T-helper 17 cell (primary cell): Measurements from ENCODE around the gene RAD18. TPM values are rescaled to one million over a fixed set of nuclear protein-coding genes. Genes with fewer than 3 reads are reported as not detected.

Source experiments
- ATAC-seq: fragments of 150-1000 bp; cut with Tn5 transposase; 2 replicates; pipeline ENCODE4 v1.10.0; 2021; ENCODE audit warnings: mild to moderate bottlenecking, moderate library complexity
- DNase-seq, 3 donors: peaks; one replicate each; pipeline versions ENCODE4 v3.0.0 to v3.0.0-alpha.2; 2020 to 2021
- H3K9me3 ChIP-seq: one replicate; pipeline ENCODE4 v1.7.0; 2013; ENCODE audit warnings: low read length, mild to moderate bottlenecking; ENCODE audit not compliant: control insufficient read depth, poor library complexity, severe bottlenecking
- H3K27ac Mint-ChIP-seq: one replicate; pipeline ENCODE4 v1.8.0; 2022; ENCODE audit warnings: mild to moderate bottlenecking, moderate library complexity, mixed read lengths
- H3K27me3 Mint-ChIP-seq: one replicate; pipeline ENCODE4 v1.8.0; 2022; ENCODE audit warnings: mixed read lengths
- H3K36me3 Mint-ChIP-seq: one replicate; pipeline ENCODE4 v1.8.0; 2022; ENCODE audit warnings: low read depth, mixed read lengths
- H3K4me1 Mint-ChIP-seq: one replicate; pipeline ENCODE4 v1.8.0; 2022; ENCODE audit warnings: mild to moderate bottlenecking, mixed read lengths
- H3K4me3 Mint-ChIP-seq: one replicate; pipeline ENCODE4 v1.8.0; 2022; ENCODE audit warnings: mild to moderate bottlenecking, moderate library complexity, mixed read lengths
- total RNA-seq, 4 donors: library from RNA in 2 of 4; stranded (reverse) in 2 of 4; gene quantifications; one replicate each; pipeline ENCODE4 v1.2.3 and lab custom pipeline; 2022 to 2026

The RAD18 gene
- total RNA-seq, 2 donors from 2014 or later = 13.8 to 23.0 TPM

GRCh38 chr3:8891774-8892173 lies 71.5 kb downstream of the RAD18 start:
- no peaks in the 10 kb centered on the region for H3K9me3 ChIP-seq
- Mint-ChIP-seq H3K36me3 (peaks cover 18% of the 10 kb centered on the region), H3K27me3 (no peaks in the 10 kb centered on the region), H3K4me3 (no peak overlapping the region), H3K27ac (no peak overlapping the region), H3K4me1 (no peaks in the 10 kb centered on the region)
- no peak for ATAC-seq
- DNase-seq = no peak

GRCh38 chr3:8891303-8891702 lies 72.0 kb downstream of the RAD18 start:
- no peak overlapping the region for H3K27ac Mint-ChIP-seq
- H3K9me3 ChIP-seq = no peaks in the 10 kb centered on the region
- ATAC-seq = no peak
- no peak overlapping the region for H3K4me3 Mint-ChIP-seq
- H3K36me3 Mint-ChIP-seq = peaks cover 22% of the 10 kb centered on the region
- H3K27me3 Mint-ChIP-seq = no peaks in the 10 kb centered on the region
- H3K4me1 Mint-ChIP-seq = no peaks in the 10 kb centered on the region
- no peak for DNase-seq

GRCh38 chr3:8888301-8888915 lies 74.9 kb downstream of the RAD18 start:
- Mint-ChIP-seq H3K27me3 (no peaks in the 10 kb centered on the region), H3K27ac (no peak overlapping the region), H3K4me3 (no peak overlapping the region), H3K36me3 (peaks cover 18% of the 10 kb centered on the region), H3K4me1 (no peaks in the 10 kb centered on the region)
- H3K9me3 ChIP-seq = no peaks in the 10 kb centered on the region
- ATAC-seq (no peak), DNase-seq (no peak)

GRCh38 chr3:8887435-8888300 lies 75.6 kb downstream of the RAD18 start:
- H3K27ac Mint-ChIP-seq = no peak overlapping the region
- H3K36me3 Mint-ChIP-seq = peaks cover 21% of the 10 kb centered on the region
- H3K9me3 ChIP-seq = no peaks in the 10 kb centered on the region
- DNase-seq = no peak
- H3K4me1 Mint-ChIP-seq = no peaks in the 10 kb centered on the region
- ATAC-seq = no peak
- H3K27me3 Mint-ChIP-seq = no peaks in the 10 kb centered on the region
- H3K4me3 Mint-ChIP-seq = no peak overlapping the region

GRCh38 chr3:8886546-8886945 lies 76.7 kb downstream of the RAD18 start:
- H3K36me3 Mint-ChIP-seq = peaks cover 21% of the 10 kb centered on the region
- H3K27ac Mint-ChIP-seq = no peak overlapping the region

GRCh38 chr3:8885536-8886316 lies 77.5 kb downstream of the RAD18 start:
- Mint-ChIP-seq H3K4me3 (no peak overlapping the region), H3K4me1 (no peaks in the 10 kb centered on the region), H3K27me3 (no peaks in the 10 kb centered on the region), H3K27ac (no peak overlapping the region), H3K36me3 (peaks cover 20% of the 10 kb centered on the region)
- ATAC-seq (no peak), DNase-seq (no peak)
- H3K9me3 ChIP-seq = no peaks in the 10 kb centered on the region

More at GRCh38 chr3:8886546-8886945, 76.7 kb downstream of the RAD18 start:
- no peaks in the 10 kb centered on the region for H3K4me1 Mint-ChIP-seq
- H3K27me3 Mint-ChIP-seq = no peaks in the 10 kb centered on the region
- ATAC-seq = no peak
- DNase-seq = no peak
- no peaks in the 10 kb centered on the region for H3K9me3 ChIP-seq
- H3K4me3 Mint-ChIP-seq = no peak overlapping the region

GRCh38 chr3:8884630-8885290 lies 78.5 kb downstream of the RAD18 start:
- ATAC-seq = no peak
- Mint-ChIP-seq H3K27ac (no peak overlapping the region), H3K36me3 (peaks cover 19% of the 10 kb centered on the region), H3K4me3 (no peak overlapping the region), H3K4me1 (no peaks in the 10 kb centered on the region), H3K27me3 (no peaks in the 10 kb centered on the region)
- no peak for DNase-seq
- no peaks in the 10 kb centered on the region for H3K9me3 ChIP-seq

- Mint-ChIP-seq H3K4me1 (no peaks in the 10 kb centered on the region), H3K27ac (no peak overlapping the region), H3K36me3 (peaks cover 8% of the 10 kb centered on the region), H3K27me3 (no peaks in the 10 kb centered on the region), H3K4me3 (no peak overlapping the region)
- H3K9me3 ChIP-seq = no peaks in the 10 kb centered on the region
- no peak for DNase-seq
- ATAC-seq = no peak
Measured at GRCh38 chr3:8882642-8883041, 80.6 kb downstream of the RAD18 start.

GRCh38 chr3:8882171-8882593 lies 81.1 kb downstream of the RAD18 start:
- DNase-seq (no peak), ATAC-seq (no peak)
- Mint-ChIP-seq H3K27ac (no peak overlapping the region), H3K4me3 (no peak overlapping the region), H3K4me1 (no peaks in the 10 kb centered on the region), H3K27me3 (no peaks in the 10 kb centered on the region), H3K36me3 (peaks cover 10% of the 10 kb centered on the region)
- H3K9me3 ChIP-seq = no peaks in the 10 kb centered on the region

- Mint-ChIP-seq H3K36me3 (peaks cover 8% of the 10 kb centered on the region), H3K4me3 (no peak overlapping the region), H3K4me1 (no peaks in the 10 kb centered on the region), H3K27me3 (no peaks in the 10 kb centered on the region), H3K27ac (peak overlapping the region; percentile 47)
- ATAC-seq (no peak), DNase-seq (no peak)
- H3K9me3 ChIP-seq = no peaks in the 10 kb centered on the region
Measured at GRCh38 chr3:8879347-8879944, 83.8 kb downstream of the RAD18 start.

GRCh38 chr3:8875836-8876235 lies 87.4 kb downstream of the RAD18 start:
- Mint-ChIP-seq H3K36me3 (peaks cover 5% of the 10 kb centered on the region), H3K27ac (no peak overlapping the region), H3K4me3 (no peak overlapping the region), H3K4me1 (no peaks in the 10 kb centered on the region), H3K27me3 (no peaks in the 10 kb centered on the region)
- ATAC-seq (no peak), DNase-seq (no peak)
- no peaks in the 10 kb centered on the region for H3K9me3 ChIP-seq

- H3K4me1 Mint-ChIP-seq = no peaks in the 10 kb centered on the region
- H3K27me3 Mint-ChIP-seq = no peaks in the 10 kb centered on the region
- no peak for DNase-seq
- H3K36me3 Mint-ChIP-seq = peaks cover 7% of the 10 kb centered on the region
- no peaks in the 10 kb centered on the region for H3K9me3 ChIP-seq
- H3K4me3 Mint-ChIP-seq = no peak overlapping the region
- no peak for ATAC-seq
- no peak overlapping the region for H3K27ac Mint-ChIP-seq
Measured at GRCh38 chr3:8873740-8874139, 89.5 kb downstream of the RAD18 start.
